Activated CD8-positive, alpha-beta T cell treated with anti-CD3 and anti-CD28 coated beads for 36 hours (primary cell): Measurements from ENCODE around the gene AP1S1. TPM values are rescaled to one million over a fixed set of nuclear protein-coding genes. Genes with fewer than 3 reads are reported as not detected.

Experiments used
- ATAC-seq: fragments of 200-7000 bp; cut with Tn5 transposase; one replicate; pipeline ENCODE4 v1.10.0; 2021; ENCODE audit warnings: mild to moderate bottlenecking, moderate library complexity
- CTCF ChIA-PET: fragments of 350-600 bp; sonication (Branson Sonifier 250); formaldehyde crosslinking; loops from one replicate; lab custom pipeline; 2021; ENCODE audit warnings: antibody characterized with exemption; lab: Charles Lee
- POLR2A ChIA-PET: fragments of 350-600 bp; sonication (Branson Sonifier 250); formaldehyde crosslinking; loops from one replicate; lab custom pipeline; 2021; ENCODE audit warnings: antibody characterized with exemption; lab: Charles Lee
- DNase-seq: peaks from one replicate; pipeline ENCODE4 v3.0.0-alpha.2; 2020
- H3K27ac Mint-ChIP-seq: one replicate; pipeline ENCODE4 v1.8.0; 2021; ENCODE audit warnings: mild to moderate bottlenecking, mixed read lengths
- H3K27me3 Mint-ChIP-seq: one replicate; pipeline ENCODE4 v1.8.0; 2021; ENCODE audit warnings: mixed read lengths
- H3K36me3 Mint-ChIP-seq: one replicate; pipeline ENCODE4 v1.8.0; 2021; ENCODE audit warnings: low read depth, mixed read lengths
- H3K4me1 Mint-ChIP-seq: one replicate; pipeline ENCODE4 v1.8.0; 2021; ENCODE audit warnings: low read depth, mixed read lengths
- H3K4me3 Mint-ChIP-seq: one replicate; pipeline ENCODE4 v1.8.0; 2021; ENCODE audit warnings: mild to moderate bottlenecking, moderate library complexity, mixed read lengths
- H3K9me3 Mint-ChIP-seq: one replicate; pipeline ENCODE4 v1.8.0; 2021; ENCODE audit warnings: mixed read lengths
- CTCF ChIP-seq: fragments of 200-600 bp; IDR thresholded peaks from one replicate; pipeline ENCODE4 v1.8.0; 2022; ENCODE audit warnings: antibody characterized with exemption, mild to moderate bottlenecking
- intact Hi-C: fragments of 100-400 bp; cut with micrococcal nuclease; formaldehyde crosslinking; loops from one replicate; pipeline ENCODE4 v1.10.0; 2022
- total RNA-seq, 2 experiments: library from RNA; stranded (reverse); gene quantifications; one replicate each; pipeline ENCODE4 v1.2.3, GENCODE V29; 2021

The AP1S1 gene
- total RNA-seq, 2 experiments from 2014 or later = 35.6 to 39.5 TPM

DNA sequence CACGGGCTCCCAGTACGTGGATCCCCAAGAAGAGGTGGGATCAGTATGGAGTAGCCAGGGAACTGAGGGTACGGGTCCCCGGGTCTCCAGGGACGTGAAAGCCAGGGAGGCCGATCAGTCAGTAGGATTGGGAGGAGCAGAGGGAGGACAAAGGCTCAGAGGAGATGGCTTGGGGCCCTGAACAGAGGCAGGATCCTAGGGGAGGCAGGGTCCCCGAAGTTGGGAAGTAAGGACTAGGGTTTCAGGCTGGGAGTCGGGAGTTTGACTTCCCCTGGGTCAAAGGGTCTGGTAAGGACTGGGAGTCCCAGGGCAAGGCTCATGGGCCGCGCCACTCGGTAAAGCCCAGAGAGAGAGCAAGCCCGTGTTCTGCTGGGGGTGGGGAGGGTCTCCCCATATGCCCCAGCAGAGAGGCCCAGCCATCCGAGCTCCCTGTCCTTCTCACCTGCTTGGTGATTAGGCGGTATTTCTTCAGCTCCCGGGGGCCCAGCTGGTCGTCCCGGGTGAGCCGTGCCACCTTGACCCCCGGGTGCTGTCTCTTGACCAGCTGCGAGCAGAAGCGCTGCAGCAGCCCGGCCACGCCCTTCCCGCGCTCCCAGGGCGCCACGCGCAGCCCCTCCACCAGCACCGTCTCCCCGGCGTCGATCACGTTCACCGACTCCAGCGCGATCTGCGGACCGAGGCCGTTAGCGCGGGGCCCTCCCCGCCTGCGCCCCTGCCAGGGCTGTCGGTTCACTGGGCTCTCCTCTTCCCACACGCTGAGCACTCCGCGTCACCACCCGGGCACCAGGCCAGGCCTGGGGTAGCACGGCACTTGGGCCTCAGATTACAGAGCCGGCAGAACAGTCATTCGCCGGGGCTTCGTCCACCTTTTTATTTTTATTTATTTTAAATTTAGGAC is 18.8 kb downstream of the AP1S1 start:
- no peaks in the 10 kb centered on the region for H3K36me3 Mint-ChIP-seq
- H3K9me3 Mint-ChIP-seq = no peaks in the 10 kb centered on the region
- peak overlapping the region; percentile 9 for H3K4me3 Mint-ChIP-seq
- TF ChIP-seq CTCF = no peak
- H3K4me1 Mint-ChIP-seq = peaks cover 51% of the 10 kb centered on the region
- ChIA-PET CTCF (interaction anchor here (0.9 to 7.7 kb wide), 9 partner anchors 7 to 71 kb away, joined by 3 to 56 read pairs (median 6); partner anchors contain the start of genes VGF and ZNHIT1), POLR2A (interaction anchor here (1.6 to 2.1 kb wide), 2 partner anchors 10 to 26 kb away, joined by 3 to 5 read pairs; no protein-coding TSS in a partner anchor)
- H3K27me3 Mint-ChIP-seq = peaks cover 75% of the 10 kb centered on the region
- intact Hi-C loops = no loop called here
- ATAC-seq (peak; percentile 6), DNase-seq (peak; percentile 45)
- H3K27ac Mint-ChIP-seq = no peak overlapping the region

DNA sequence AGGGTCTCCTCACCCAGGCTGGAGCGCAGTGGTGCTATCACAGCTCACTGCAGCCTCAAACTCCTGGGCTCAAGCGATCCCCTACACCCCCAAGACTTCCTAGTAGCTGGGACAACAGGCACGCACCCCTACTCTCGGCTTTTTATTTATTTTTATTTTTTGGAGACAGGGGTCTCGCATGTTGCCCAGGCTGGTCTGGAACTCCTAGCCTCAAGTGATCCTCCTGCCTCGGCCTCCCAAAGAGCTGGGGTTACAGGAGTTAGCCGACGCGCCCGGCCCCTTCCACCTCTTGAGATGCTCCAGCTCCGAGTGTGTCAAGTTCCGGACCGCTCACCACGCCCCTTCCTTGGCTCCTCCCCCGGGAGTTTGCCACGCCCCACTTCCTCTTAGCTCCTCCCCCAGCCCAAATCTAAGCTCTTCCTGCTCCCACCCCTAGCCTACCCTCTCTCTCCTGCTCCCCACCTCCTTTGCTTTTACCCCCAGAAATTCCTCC is 19.5 kb downstream of the AP1S1 start:
- no peaks in the 10 kb centered on the region for H3K36me3 Mint-ChIP-seq
- peak; percentile 89 for ATAC-seq
- no peak for TF ChIP-seq CTCF
- H3K4me3 Mint-ChIP-seq = peak overlapping the region; percentile 54
- peaks cover 74% of the 10 kb centered on the region for H3K27me3 Mint-ChIP-seq
- ChIA-PET POLR2A (interaction anchor here (1.6 to 2.1 kb wide), 2 partner anchors 11 to 26 kb away, joined by 3 to 5 read pairs; no protein-coding TSS in a partner anchor), CTCF (interaction anchor here (0.9 to 7.7 kb wide), 9 partner anchors 8 to 70 kb away, joined by 3 to 56 read pairs (median 6); partner anchors contain the start of genes VGF and ZNHIT1)
- no peak overlapping the region for H3K27ac Mint-ChIP-seq
- DNase-seq = peak; percentile 82
- intact Hi-C loops = no loop called here
- peaks cover 45% of the 10 kb centered on the region for H3K4me1 Mint-ChIP-seq
- H3K9me3 Mint-ChIP-seq = no peaks in the 10 kb centered on the region

DNA sequence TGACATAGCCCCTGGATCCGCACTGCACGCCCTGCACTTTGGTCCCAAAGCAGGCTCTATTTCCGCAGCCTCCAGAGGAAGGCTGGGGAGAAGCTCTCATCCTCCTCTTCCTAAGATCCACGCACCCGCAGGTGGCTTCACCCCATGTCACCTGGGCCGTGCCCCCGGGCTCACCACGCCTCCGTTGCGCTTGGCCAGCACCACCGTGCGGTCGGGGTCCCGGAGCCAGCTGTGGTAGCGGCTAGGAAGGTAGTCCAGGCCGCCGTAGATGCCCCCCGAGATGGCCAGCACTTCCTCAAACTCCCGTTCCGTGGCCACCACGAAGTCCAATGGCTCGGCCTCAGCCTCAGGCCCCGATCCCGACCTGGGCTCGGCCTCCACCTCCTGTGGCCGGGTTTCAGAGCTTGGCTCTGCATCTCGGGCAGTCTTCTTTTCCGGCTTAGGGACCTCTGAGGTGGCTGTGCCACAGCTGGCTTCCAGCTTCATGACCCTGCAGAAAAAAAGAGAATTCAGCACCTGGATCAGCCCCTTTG is 20.1 kb downstream of the AP1S1 start:
- Mint-ChIP-seq H3K27ac (no peak overlapping the region), H3K9me3 (no peaks in the 10 kb centered on the region), H3K4me1 (peaks cover 43% of the 10 kb centered on the region), H3K27me3 (peaks cover 74% of the 10 kb centered on the region), H3K36me3 (no peaks in the 10 kb centered on the region), H3K4me3 (peak overlapping the region; percentile 54)
- POLR2A ChIA-PET = interaction anchor here (1.6 to 2.1 kb wide), 2 partner anchors 12 to 27 kb away, joined by 3 to 5 read pairs; no protein-coding TSS in a partner anchor
- intact Hi-C loops = no loop called here
- ATAC-seq = peak; percentile 5
- no peak for TF ChIP-seq CTCF
- CTCF ChIA-PET = interaction anchor here (0.9 to 7.7 kb wide), 8 partner anchors 9 to 108 kb away, joined by 3 to 56 read pairs (median 6); partner anchors contain the start of gene VGF
- DNase-seq = no peak

DNA sequence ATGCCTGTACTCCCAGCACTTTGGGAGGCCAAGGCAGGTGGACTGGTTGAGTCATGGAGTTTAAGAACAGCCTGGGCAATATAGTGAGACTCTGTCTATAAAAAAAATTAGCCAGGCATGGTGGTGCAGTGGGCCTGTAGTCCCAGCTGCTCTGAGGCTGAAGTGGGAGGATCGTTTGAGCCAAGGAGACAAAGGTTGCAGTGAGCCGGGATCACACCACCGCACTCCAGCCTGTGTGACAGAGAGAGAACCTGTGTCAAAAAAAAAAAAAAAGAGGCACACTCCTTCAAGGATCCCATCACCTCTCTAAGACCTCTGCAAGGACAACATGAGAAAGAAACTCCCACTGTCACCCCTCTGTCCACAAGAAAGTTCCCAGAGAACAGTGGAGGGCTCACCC is 21.4 kb downstream of the AP1S1 start:
- ChIA-PET POLR2A (no interaction called here), CTCF (interaction anchor here (5.5 to 7.7 kb wide), 2 partner anchors 16 to 32 kb away, joined by 40 to 56 read pairs; no protein-coding TSS in a partner anchor)
- no peak for TF ChIP-seq CTCF
- Mint-ChIP-seq H3K9me3 (no peaks in the 10 kb centered on the region), H3K27me3 (peaks cover 64% of the 10 kb centered on the region), H3K27ac (no peak overlapping the region), H3K4me3 (no peak overlapping the region), H3K36me3 (no peaks in the 10 kb centered on the region), H3K4me1 (peaks cover 36% of the 10 kb centered on the region)
- DNase-seq (no peak), ATAC-seq (no peak)
- intact Hi-C loops = no loop called here
